Measurements from ENCODE around the gene ILKAP. TPM values are rescaled to one million over a fixed set of nuclear protein-coding genes. Genes with fewer than 3 reads are reported as not detected.

The ILKAP gene
- total and polyA plus RNA-seq, 2 of the 4 experiments (the other 2 are of a cell fraction): 13.3 to 44.2 TPM

DNA sequence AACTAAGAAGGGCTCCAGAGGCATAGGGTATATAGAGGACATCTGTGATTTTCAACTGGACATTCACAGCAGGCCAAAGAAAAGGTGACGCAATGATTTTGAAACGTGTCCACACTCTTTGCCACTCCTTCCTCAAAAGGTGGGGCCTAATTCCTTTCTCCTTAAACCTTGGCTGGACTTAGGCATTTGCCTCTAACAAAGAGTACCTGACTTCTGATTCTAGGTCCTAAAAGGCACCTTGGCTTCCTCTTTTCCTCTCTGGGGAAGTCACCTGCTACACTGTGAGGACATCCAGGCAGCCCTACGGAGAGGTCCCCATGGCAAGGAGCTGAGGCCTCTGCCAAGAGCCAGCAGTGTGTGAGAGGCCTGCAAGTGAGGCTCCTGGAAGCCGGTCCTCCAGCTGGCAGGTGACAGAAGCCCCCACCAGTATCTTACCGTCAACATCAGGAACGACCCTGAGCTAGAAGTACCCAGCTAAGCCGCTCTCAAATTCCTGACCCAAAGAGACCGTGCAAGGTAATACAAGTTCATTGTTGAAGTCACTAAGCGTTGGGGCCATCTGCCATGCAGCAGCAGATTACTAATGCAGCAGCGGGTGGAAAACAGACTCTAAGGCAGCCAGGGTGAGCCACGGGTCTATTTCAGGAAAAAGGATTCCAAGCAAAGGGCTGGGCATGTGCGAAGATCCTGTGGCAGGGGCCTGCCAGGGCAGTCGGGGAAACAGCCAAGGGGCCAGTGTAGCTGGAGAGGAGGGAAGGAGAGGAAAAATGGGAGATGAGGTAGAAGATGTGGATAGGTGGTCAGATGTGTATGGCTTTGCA lies 43.7 kb upstream of the ILKAP start:
- dilution Hi-C loops (cut with HindIII; ENCODE audit: low sequenced_read_pairs, unreplicated experiment): no loop called here
- no peak overlapping the region for H2AK9ac ChIP-seq (replicated peaks; ENCODE audit: low read depth, low read length, poor library complexity)
- no peak overlapping the region for H3K14ac ChIP-seq (replicated peaks; ENCODE audit: low read depth, low read length)
- no peak for DNase-seq
- H2BK20ac ChIP-seq (ENCODE audit: low read depth, low read length): no peak overlapping the region
- no peaks in the 10 kb centered on the region for H3K79me1 ChIP-seq (ENCODE audit: low read depth in 1 of 2, low read length in 2 of 2)
- CTCF ChIA-PET: no interaction called here
- H3K9me3 ChIP-seq (ENCODE audit: control insufficient read depth, insufficient read depth, low read length): no peaks in the 10 kb centered on the region
- H4K20me1 ChIP-seq (ENCODE audit: insufficient read depth, low read length): no peaks in the 10 kb centered on the region
- no peak overlapping the region for H3K18ac ChIP-seq (ENCODE audit: low read depth, low read length)
- H3K4ac ChIP-seq (ENCODE audit: low read depth, low read length): no peak overlapping the region
- no peaks in the 10 kb centered on the region for H3K4me1 ChIP-seq (ENCODE audit: control insufficient read depth, insufficient read depth, low read length)
- H3K9me1 ChIP-seq (ENCODE audit: insufficient read depth, low read length): no peaks in the 10 kb centered on the region
- no peak overlapping the region for H3K56ac ChIP-seq (ENCODE audit: extremely low read depth, insufficient read depth, low read length)
- H2BK5ac ChIP-seq (ENCODE audit: low read depth, low read length, poor library complexity, severe bottlenecking): no peak overlapping the region
- H3K23ac ChIP-seq (ENCODE audit: low read depth, low read length): no peak overlapping the region
- no peak overlapping the region for H4K8ac ChIP-seq (ENCODE audit: low read depth in 2 of 2, low read length in 2 of 2)
- H3K36me3 ChIP-seq (ENCODE audit: control insufficient read depth, insufficient read depth, low read length): peaks cover 11% of the 10 kb centered on the region
- H2AFZ ChIP-seq (replicated peaks; ENCODE audit: low read length, poor library complexity): no peak overlapping the region
- 92% methylated on average over 10 of the region's 13 CpGs; no CpG with 5 or more reads in 1 of the 2 experiments for WGBS, 2 experiments (ENCODE audit: extremely low coverage in 2 of 2, insufficient read length in 1 of 2)
- H4K5ac ChIP-seq (ENCODE audit: low read depth, low read length): no peak overlapping the region
- H2AK5ac ChIP-seq (ENCODE audit: low read depth, low read length): no peak overlapping the region
- no peak overlapping the region for H2BK120ac ChIP-seq (ENCODE audit: low read depth, low read length)
- in situ Hi-C loops (cut with MboI; ENCODE audit: low sequenced_read_pairs): no loop called here
- POLR2A ChIA-PET (ENCODE audit: unreplicated experiment): no interaction called here
- peak; percentile 77 for TF ChIP-seq CEBPB (IDR thresholded peaks at IDR 0.05; ENCODE audit: low read depth, low read length)
- no peak for TF ChIP-seq RFX5 (IDR thresholded peaks at IDR 0.05; ENCODE audit: low read depth, low read length)
- no peak overlapping the region for H3K4me3 ChIP-seq (ENCODE audit: insufficient read depth, low read depth, low read length)
- intact Hi-C loops (cut with micrococcal nuclease): no loop called here
- H3K4me2 ChIP-seq (ENCODE audit: low read depth, low read length): no peak overlapping the region
- no peak overlapping the region; the same call in 1 of the 2 replicates for H4K91ac ChIP-seq (ENCODE audit: insufficient read depth, low read depth, low read length)
- no peaks in the 10 kb centered on the region for H3K27me3 ChIP-seq (ENCODE audit: control insufficient read depth, insufficient read depth, low read length)
- BruUV-seq (replicated peaks): no TSS peak
- no peak for ATAC-seq (ENCODE audit: low read depth)
- H3K27ac ChIP-seq (ENCODE audit: insufficient read depth, low read length): no peak overlapping the region
- no peak overlapping the region for H2BK15ac ChIP-seq (ENCODE audit: low read depth, low read length)
- no peak overlapping the region for H3K9ac ChIP-seq (ENCODE audit: low read depth, low read length)
